Type B pancreatic cell (in vitro differentiated cells): ENCODE data around the gene ATAT1. TPM values are rescaled to one million over a fixed set of nuclear protein-coding genes. Genes with fewer than 3 reads are reported as not detected.

ENCODE experiments used
- DNase-seq: peaks from one replicate; pipeline ENCODE4 v3.0.0; 2021; ENCODE audit warnings: mixed read lengths; ENCODE audit not compliant: unreplicated experiment; ENCODE audit errors: extremely low spot score
- H3K27ac Mint-ChIP-seq: 2 replicates; pipeline ENCODE4 v1.8.0; 2021; ENCODE audit warnings: mild to moderate bottlenecking, mixed read lengths
- H3K27me3 Mint-ChIP-seq: 2 replicates; pipeline ENCODE4 v1.8.0; 2021; ENCODE audit warnings: mixed read lengths
- H3K36me3 Mint-ChIP-seq: 2 replicates; pipeline ENCODE4 v1.8.0; 2021; ENCODE audit warnings: mixed read lengths
- H3K4me1 Mint-ChIP-seq: one replicate; pipeline ENCODE4 v1.8.0; 2021; ENCODE audit warnings: mixed read lengths; ENCODE audit not compliant: unreplicated experiment
- H3K4me3 Mint-ChIP-seq: 2 replicates; pipeline ENCODE4 v1.8.0; 2021; ENCODE audit warnings: mild to moderate bottlenecking, mixed read lengths
- H3K9me3 Mint-ChIP-seq: 2 replicates; pipeline ENCODE4 v1.8.0; 2021; ENCODE audit warnings: mixed read lengths
- microRNA-seq: library from miRNA; unstranded; fragments of <30 nt; microRNA quantifications from one replicate; pipeline ENCODE4, GENCODE V29; 2020
- total RNA-seq: library from RNA; stranded (reverse); gene quantifications from 2 replicates; pipeline ENCODE4 v1.2.1, GENCODE V29; 2021; ENCODE audit warnings: low replicate concordance
- TF ChIP-seq, protein P1 (sequence below): fragments of 200-600 bp; sonication (generic); conservative IDR thresholded peaks from 2 replicates; pipeline ENCODE4 v1.5.0; 2021; ENCODE audit warnings: antibody characterized with exemption, mild to moderate bottlenecking

Gene ATAT1
- total RNA-seq, 1 donor from 2014 or later: 47.0 TPM

DNA sequence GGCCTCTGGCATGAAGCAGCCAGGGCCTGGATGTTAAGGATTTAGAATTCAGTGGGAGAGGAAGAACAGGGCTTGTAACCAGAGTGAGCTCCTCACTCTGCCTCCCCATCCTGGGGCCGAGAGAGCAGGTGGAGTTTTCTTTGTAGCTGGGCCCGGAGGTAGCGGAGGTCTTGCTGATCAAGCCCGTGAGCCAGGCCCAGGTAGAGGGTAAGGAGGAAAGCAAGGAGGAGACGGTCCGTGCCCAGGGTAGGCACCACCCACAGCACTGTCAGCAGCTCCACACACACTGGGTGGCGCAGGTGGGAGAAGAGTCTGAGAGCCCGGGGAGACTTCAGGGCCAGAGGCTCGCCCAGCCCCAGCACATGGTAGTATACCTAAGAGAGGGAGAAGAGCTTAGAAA, 61.9 kb downstream of the ATAT1 start:
- H3K4me1 Mint-ChIP-seq: peaks cover 54% of the 10 kb centered on the region
- no peak for DNase-seq
- H3K27me3 Mint-ChIP-seq: no peaks in the 10 kb centered on the region
- H3K27ac Mint-ChIP-seq: peak overlapping the region; percentile 81
- TF ChIP-seq, protein P1, sequence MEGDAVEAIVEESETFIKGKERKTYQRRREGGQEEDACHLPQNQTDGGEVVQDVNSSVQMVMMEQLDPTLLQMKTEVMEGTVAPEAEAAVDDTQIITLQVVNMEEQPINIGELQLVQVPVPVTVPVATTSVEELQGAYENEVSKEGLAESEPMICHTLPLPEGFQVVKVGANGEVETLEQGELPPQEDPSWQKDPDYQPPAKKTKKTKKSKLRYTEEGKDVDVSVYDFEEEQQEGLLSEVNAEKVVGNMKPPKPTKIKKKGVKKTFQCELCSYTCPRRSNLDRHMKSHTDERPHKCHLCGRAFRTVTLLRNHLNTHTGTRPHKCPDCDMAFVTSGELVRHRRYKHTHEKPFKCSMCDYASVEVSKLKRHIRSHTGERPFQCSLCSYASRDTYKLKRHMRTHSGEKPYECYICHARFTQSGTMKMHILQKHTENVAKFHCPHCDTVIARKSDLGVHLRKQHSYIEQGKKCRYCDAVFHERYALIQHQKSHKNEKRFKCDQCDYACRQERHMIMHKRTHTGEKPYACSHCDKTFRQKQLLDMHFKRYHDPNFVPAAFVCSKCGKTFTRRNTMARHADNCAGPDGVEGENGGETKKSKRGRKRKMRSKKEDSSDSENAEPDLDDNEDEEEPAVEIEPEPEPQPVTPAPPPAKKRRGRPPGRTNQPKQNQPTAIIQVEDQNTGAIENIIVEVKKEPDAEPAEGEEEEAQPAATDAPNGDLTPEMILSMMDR: no peak
- H3K4me3 Mint-ChIP-seq: peak overlapping the region; percentile 99
- peaks cover 7% of the 10 kb centered on the region for H3K36me3 Mint-ChIP-seq
- H3K9me3 Mint-ChIP-seq: no peaks in the 10 kb centered on the region

GRCh38 chr6:30689022-30689865, 62.6 kb downstream of the ATAT1 start:
- TF ChIP-seq, protein P1: no peak
- peak overlapping the region; percentile 99 for H3K4me3 Mint-ChIP-seq
- DNase-seq: no peak
- H3K27ac Mint-ChIP-seq: no peak overlapping the region
- no peaks in the 10 kb centered on the region for H3K27me3 Mint-ChIP-seq
- H3K36me3 Mint-ChIP-seq: peaks cover 4% of the 10 kb centered on the region
- no peaks in the 10 kb centered on the region for H3K9me3 Mint-ChIP-seq
- peaks cover 48% of the 10 kb centered on the region for H3K4me1 Mint-ChIP-seq

- Mint-ChIP-seq H3K9me3 (no peaks in the 10 kb centered on the region), H3K27ac (peak overlapping the region; percentile 83), H3K27me3 (no peaks in the 10 kb centered on the region), H3K4me1 (peaks cover 44% of the 10 kb centered on the region), H3K36me3 (peaks cover 4% of the 10 kb centered on the region), H3K4me3 (peak overlapping the region; percentile 96)
- DNase-seq: no peak
- TF ChIP-seq, protein P1: no peak
Observed at GRCh38 chr6:30689985-30690384, 63.3 kb downstream of the ATAT1 start.

GRCh38 chr6:30690403-30691207, 63.9 kb downstream of the ATAT1 start, which contains the start of gene NRM:
NRM (minus strand) TSS chr6:30690984; CDS start chr6:30690974, 10 bp downstream.
- Mint-ChIP-seq H3K4me3 (peak within 1 kb of the TSS; percentile 96), H3K4me1 (peaks cover 38% of the 10 kb centered on the region), H3K36me3 (peaks cover 4% of the 10 kb centered on the region), H3K27me3 (no peaks in the 10 kb centered on the region), H3K9me3 (no peaks in the 10 kb centered on the region), H3K27ac (peak within 1 kb of the TSS; percentile 83)
- TF ChIP-seq, protein P1: no peak
- peak; percentile 90 for DNase-seq

DNA sequence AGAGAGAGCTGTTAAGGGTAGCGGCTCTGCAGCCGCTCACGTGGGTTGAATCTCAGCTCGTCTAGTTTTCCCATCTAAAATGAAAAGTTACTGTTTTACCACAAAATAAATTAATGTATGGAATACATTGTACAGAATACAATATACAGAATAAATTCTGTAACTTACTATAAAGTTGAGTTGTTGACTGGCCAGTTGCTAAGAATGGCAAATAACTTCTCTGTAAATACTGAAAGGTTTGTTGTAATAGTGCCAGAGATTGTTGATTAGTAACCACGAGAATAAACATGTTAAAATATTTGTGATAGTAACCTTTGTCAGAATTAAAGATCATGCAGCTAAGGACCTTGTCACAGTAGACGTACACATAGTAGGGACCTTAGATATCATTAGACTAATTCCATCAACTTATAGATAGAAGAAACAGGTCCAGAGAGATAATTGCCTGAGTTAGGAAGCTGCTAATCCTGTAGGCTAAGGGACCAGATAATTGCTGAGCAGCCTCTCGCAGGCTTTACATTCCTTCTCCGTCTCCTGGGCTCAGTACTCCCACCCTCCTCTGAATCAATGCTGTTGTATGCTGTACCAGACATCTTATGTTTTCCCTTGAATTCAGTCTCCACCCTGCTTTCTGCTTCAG, 64.7 kb downstream of the ATAT1 start:
- DNase-seq: no peak
- Mint-ChIP-seq H3K4me1 (peaks cover 34% of the 10 kb centered on the region), H3K27ac (peak overlapping the region; percentile 80), H3K9me3 (no peaks in the 10 kb centered on the region), H3K27me3 (no peaks in the 10 kb centered on the region), H3K4me3 (peak overlapping the region; percentile 92), H3K36me3 (peaks cover 4% of the 10 kb centered on the region)
- TF ChIP-seq, protein P1: no peak

Small RNAs within 50 kb of the gene (microRNA-seq; reads per million reads assigned to microRNA genes)
- gene MIR877: 187 reads per million, percentile 68 among the genes with 10 or more reads in this experiment

Other genes starting within 250 kb of the ATAT1 start
- 50.8 and 109 TPM in 2 replicates for gene HLA-E, start 137.4 kb upstream of the ATAT1 start, total RNA-seq
- 59.3 and 67.1 TPM in 2 replicates for gene GNL1, start 70.4 kb upstream of the ATAT1 start, total RNA-seq
- 10.7 and 32.5 TPM in 2 replicates for gene PRR3, start 69.6 kb upstream of the ATAT1 start, total RNA-seq
- 64.2 and 69.2 TPM in 2 replicates for gene ABCF1, start 55.4 kb upstream of the ATAT1 start, total RNA-seq
- 84.3 and 116 TPM in 2 replicates for gene PPP1R10, start 9.6 kb upstream of the ATAT1 start, total RNA-seq
- gene MRPS18B, start 9.0 kb upstream of the ATAT1 start, total RNA-seq: 39.8 and 45.3 TPM in 2 replicates
- 16.0 and 27.1 TPM in 2 replicates for gene C6orf136, start 20.3 kb downstream of the ATAT1 start, total RNA-seq
- 29.0 and 29.6 TPM in 2 replicates for gene DHX16, start 46.1 kb downstream of the ATAT1 start, total RNA-seq
- 16.8 and 33.1 TPM in 2 replicates for gene PPP1R18, start 59.8 kb downstream of the ATAT1 start, total RNA-seq
- gene NRM, start 64.1 kb downstream of the ATAT1 start, total RNA-seq: 21.8 and 48.9 TPM in 2 replicates
- 30.1 and 71.3 TPM in 2 replicates for gene MDC1, start 90.4 kb downstream of the ATAT1 start, total RNA-seq
- gene TUBB, start 93.5 kb downstream of the ATAT1 start, total RNA-seq: 560 and 1,225 TPM in 2 replicates
- 72.9 and 94.8 TPM in 2 replicates for gene FLOT1, start 115.8 kb downstream of the ATAT1 start, total RNA-seq
- gene IER3, start 117.7 kb downstream of the ATAT1 start, total RNA-seq: 24.3 and 40.1 TPM in 2 replicates